Fibroblast of skin of abdomen (primary cell): ENCODE data around the gene NUTM1.
"Not testable (repeated sequence)": the region's sequence is repeated elsewhere in the genome, so short reads cannot be mapped to it uniquely, and the experiment has no call there.

Source experiments
- DNase-seq: peaks from one replicate; pipeline ENCODE4 v3.0.0-alpha.2; 2013

NUTM1 gene

GRCh38 chr15:34364041-34364440 lies 20.9 kb downstream of the NUTM1 start:
- no peak for DNase-seq

GRCh38 chr15:34365091-34365825 lies 22.1 kb downstream of the NUTM1 start:
- no peak for DNase-seq

GRCh38 chr15:34365836-34366235 lies 22.7 kb downstream of the NUTM1 start:
- DNase-seq: no peak

- DNase-seq: peak; percentile 64
These were observed 23.4 kb downstream of the NUTM1 start for GRCh38 chr15:34366271-34367065.

GRCh38 chr15:34367101-34368081 lies 24.3 kb downstream of the NUTM1 start, which contains the start of gene LPCAT4:
Gene LPCAT4, minus strand, starts transcription at chr15:34367196. Its CDS starts 96 bp downstream, at chr15:34367100.
- peak; percentile 82 for DNase-seq

GRCh38 chr15:34370129-34370528 lies 27.0 kb downstream of the NUTM1 start:
- DNase-seq: no peak

GRCh38 chr15:34370643-34371042 lies 27.5 kb downstream of the NUTM1 start:
- DNase-seq: peak; percentile 16

GRCh38 chr15:34373951-34374350 lies 30.8 kb downstream of the NUTM1 start:
- DNase-seq: no peak

- no peak for DNase-seq
These were observed 31.7 kb downstream of the NUTM1 start for GRCh38 chr15:34374816-34375215.

GRCh38 chr15:34375541-34375940 lies 32.4 kb downstream of the NUTM1 start:
- not testable (repeated sequence) for DNase-seq

GRCh38 chr15:34376856-34377255 lies 33.7 kb downstream of the NUTM1 start:
- no peak for DNase-seq

- DNase-seq: not testable (repeated sequence)
These were observed 37.4 kb downstream of the NUTM1 start for GRCh38 chr15:34380491-34380890.

GRCh38 chr15:34381829-34382521 lies 38.9 kb downstream of the NUTM1 start:
- not testable (repeated sequence) for DNase-seq

- DNase-seq: not testable (repeated sequence)
These were observed 46.5 kb downstream of the NUTM1 start for GRCh38 chr15:34389594-34390086.

GRCh38 chr15:34392981-34393380 lies 49.9 kb downstream of the NUTM1 start:
- not testable (repeated sequence) for DNase-seq

GRCh38 chr15:34397637-34398259 lies 54.6 kb downstream of the NUTM1 start:
- not testable (repeated sequence) for DNase-seq

- DNase-seq: not testable (repeated sequence)
These were observed 60.1 kb downstream of the NUTM1 start for GRCh38 chr15:34403160-34403598.

GRCh38 chr15:34403899-34404298 lies 60.8 kb downstream of the NUTM1 start:
- DNase-seq: not testable (repeated sequence)
